Activated CD8-positive, alpha-beta T cell treated with anti-CD3 and anti-CD28 coated beads, Interleukin-2, amount 10 ng/mL, durations not matched to agents 7 days and 5 days (primary cell): ENCODE measurements around the gene ISCU. TPM values are rescaled to one million over a fixed set of nuclear protein-coding genes. Genes with fewer than 3 reads are reported as not detected.
A peak's percentile ranks its signal among the peaks of the same experiment; 100 is the strongest.

Source experiments
- ATAC-seq: fragments of 150-1000 bp; cut with Tn5 transposase; one replicate; pipeline ENCODE4 v1.10.0; 2021; ENCODE audit warnings: moderate library complexity
- CTCF ChIA-PET: fragments of 350-600 bp; sonication (Branson Sonifier 250); formaldehyde crosslinking; loops from one replicate; lab custom pipeline; 2021; ENCODE audit warnings: antibody characterized with exemption; lab: Charles Lee
- POLR2A ChIA-PET: fragments of 350-600 bp; sonication (Branson Sonifier 250); formaldehyde crosslinking; loops from one replicate; lab custom pipeline; 2021; ENCODE audit warnings: antibody characterized with exemption; lab: Charles Lee
- DNase-seq: peaks from one replicate; pipeline ENCODE4 v3.0.0-alpha.2; 2020
- H3K27ac Mint-ChIP-seq: one replicate; pipeline ENCODE4 v1.8.0; 2021; ENCODE audit warnings: mild to moderate bottlenecking, mixed read lengths
- H3K27me3 Mint-ChIP-seq: one replicate; pipeline ENCODE4 v1.8.0; 2021; ENCODE audit warnings: low read depth, mixed read lengths
- H3K36me3 Mint-ChIP-seq: one replicate; pipeline ENCODE4 v1.8.0; 2021; ENCODE audit warnings: low read depth, mixed read lengths
- H3K4me1 Mint-ChIP-seq: one replicate; pipeline ENCODE4 v1.8.0; 2021; ENCODE audit warnings: low read depth, mixed read lengths
- H3K4me3 Mint-ChIP-seq: one replicate; pipeline ENCODE4 v1.8.0; 2021; ENCODE audit warnings: mild to moderate bottlenecking, mixed read lengths
- H3K9me3 Mint-ChIP-seq: one replicate; pipeline ENCODE4 v1.8.0; 2022; ENCODE audit warnings: mixed read lengths; ENCODE audit not compliant: insufficient read depth
- total RNA-seq, 2 experiments: library from RNA; stranded (reverse); gene quantifications; one replicate each; pipeline ENCODE4 v1.2.3, GENCODE V29; 2021

The ISCU gene
- total RNA-seq, 2 experiments from 2014 or later: 58.5 to 59.5 TPM

DNA sequence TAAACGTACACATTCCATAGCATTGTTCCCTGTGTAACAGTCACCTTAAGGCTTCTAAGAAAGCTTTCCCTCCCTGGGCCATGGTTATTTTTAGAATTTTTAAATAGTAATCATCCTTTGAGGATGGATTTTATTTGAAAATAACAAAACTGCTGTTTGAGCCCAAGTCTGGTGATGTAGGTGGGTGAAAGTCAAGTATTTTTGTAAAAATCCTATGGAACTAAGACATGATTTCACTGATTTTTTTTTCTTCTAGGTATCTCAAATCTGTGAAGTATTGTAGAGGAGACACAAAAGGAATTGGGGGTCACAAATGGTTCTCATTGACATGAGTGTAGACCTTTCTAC is 1.4 kb downstream of the ISCU start:
- CTCF ChIA-PET: interaction anchor here (0.6 to 19.8 kb wide), 20 partner anchors 9 to 530 kb away, joined by 3 to 574 read pairs (median 6); partner anchors contain the start of genes SELPLG and SSH1
- ATAC-seq (no peak), DNase-seq (no peak)
- H3K4me1 Mint-ChIP-seq: peaks cover 72% of the 10 kb centered on the region
- H3K36me3 Mint-ChIP-seq: peaks cover 50% of the 10 kb centered on the region
- H3K4me3 Mint-ChIP-seq: peak overlapping the region; percentile 100
- POLR2A ChIA-PET: interaction anchor here (2.5 to 6.9 kb wide), 2 partner anchors 54 to 68 kb away, joined by 13 to 121 read pairs; partner anchors contain the start of gene SELPLG
- H3K27ac Mint-ChIP-seq: peak overlapping the region; percentile 100
- no peaks in the 10 kb centered on the region for H3K27me3 Mint-ChIP-seq
- no peaks in the 10 kb centered on the region for H3K9me3 Mint-ChIP-seq

DNA sequence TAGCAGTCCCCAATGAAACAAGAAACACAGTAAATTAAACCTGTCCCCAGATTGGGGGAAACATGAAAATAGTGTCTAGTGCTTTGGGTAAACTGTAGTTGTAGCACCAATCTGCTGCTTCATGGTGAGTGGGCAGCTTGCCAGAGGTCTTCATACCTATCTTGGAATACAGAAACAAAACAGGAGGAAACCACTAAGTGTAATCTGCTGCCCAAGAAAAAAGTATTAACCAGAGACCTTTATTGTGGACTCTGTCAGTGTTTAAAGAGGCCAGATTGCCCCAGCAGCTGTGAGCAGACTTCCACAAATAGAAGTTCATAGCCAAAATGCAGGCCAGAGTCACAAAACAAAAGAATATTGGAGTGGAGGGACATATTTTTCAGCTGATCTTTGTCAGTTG is 2.3 kb downstream of the ISCU start:
- Mint-ChIP-seq H3K27me3 (no peaks in the 10 kb centered on the region), H3K27ac (no peak overlapping the region)
- DNase-seq: no peak

DNA sequence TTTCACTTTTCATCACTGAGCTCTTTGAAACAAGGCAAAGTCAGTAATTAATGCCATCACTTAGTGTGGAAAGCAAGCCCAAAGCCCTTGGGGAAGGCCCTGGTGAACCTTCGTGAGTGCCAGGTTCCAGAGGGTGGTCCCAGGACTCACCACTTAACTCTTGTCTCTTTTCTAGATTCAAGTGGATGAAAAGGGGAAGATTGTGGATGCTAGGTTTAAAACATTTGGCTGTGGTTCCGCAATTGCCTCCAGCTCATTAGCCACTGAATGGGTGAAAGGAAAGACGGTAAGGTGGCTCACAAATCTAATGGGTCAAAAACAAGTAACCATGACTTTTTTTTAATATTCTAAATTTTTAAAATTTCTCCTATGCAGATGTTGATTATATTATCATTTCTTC is 2.8 kb downstream of the ISCU start:
- Mint-ChIP-seq H3K27me3 (no peaks in the 10 kb centered on the region), H3K4me1 (peaks cover 72% of the 10 kb centered on the region), H3K4me3 (no peak overlapping the region), H3K36me3 (peaks cover 50% of the 10 kb centered on the region), H3K27ac (no peak overlapping the region), H3K9me3 (no peaks in the 10 kb centered on the region)
- ATAC-seq (no peak), DNase-seq (no peak)
- ChIA-PET CTCF (interaction anchor here (1.1 to 19.8 kb wide), 15 partner anchors 12 to 385 kb away, joined by 3 to 574 read pairs (median 7); partner anchors contain the start of gene SELPLG), POLR2A (interaction anchor here (2.5 to 6.9 kb wide), 2 partner anchors 53 to 66 kb away, joined by 13 to 121 read pairs; partner anchors contain the start of gene SELPLG)

More for the DNA sequence above, 2.3 kb downstream of the ISCU start:
- Mint-ChIP-seq H3K4me3 (no peak overlapping the region), H3K36me3 (peaks cover 52% of the 10 kb centered on the region), H3K9me3 (no peaks in the 10 kb centered on the region), H3K4me1 (peaks cover 73% of the 10 kb centered on the region)
- no peak for ATAC-seq
- CTCF ChIA-PET: interaction anchor here (1.1 to 19.8 kb wide), 16 partner anchors 8 to 530 kb away, joined by 3 to 574 read pairs (median 6); partner anchors contain the start of gene SELPLG
- POLR2A ChIA-PET: interaction anchor here (2.5 to 6.9 kb wide), 2 partner anchors 53 to 67 kb away, joined by 13 to 121 read pairs; partner anchors contain the start of gene SELPLG

DNA sequence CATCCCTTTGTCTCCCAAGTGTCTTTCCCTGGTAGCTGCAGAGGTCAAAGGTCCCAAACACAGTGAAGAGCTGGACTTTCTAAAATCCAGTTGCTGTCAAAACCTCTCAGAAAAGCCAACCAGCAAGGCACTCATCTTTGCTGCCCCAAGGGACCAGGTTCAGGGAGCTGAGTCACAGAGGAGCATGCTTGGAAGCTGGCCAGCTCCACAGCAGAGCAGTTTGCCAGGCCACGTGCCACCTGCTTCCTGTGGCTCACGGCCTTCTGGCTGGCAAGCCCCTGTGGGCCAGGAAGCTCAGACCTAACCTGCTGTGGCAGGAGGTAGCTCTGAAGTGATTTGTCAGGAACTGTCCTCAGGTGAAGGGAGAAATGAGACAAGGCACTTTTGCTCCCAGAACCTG is 3.6 kb downstream of the ISCU start:
- Mint-ChIP-seq H3K27ac (no peak overlapping the region), H3K36me3 (peaks cover 55% of the 10 kb centered on the region), H3K4me3 (no peak overlapping the region), H3K9me3 (no peaks in the 10 kb centered on the region), H3K4me1 (peaks cover 79% of the 10 kb centered on the region), H3K27me3 (no peaks in the 10 kb centered on the region)
- ChIA-PET POLR2A (interaction anchor here (0.5 to 5.0 kb wide), 5 partner anchors 45 to 201 kb away, joined by 3 to 43 read pairs (median 3); partner anchors contain the start of gene SELPLG), CTCF (interaction anchor here (0.8 to 19.8 kb wide), 7 partner anchors 52 to 528 kb away, joined by 3 to 574 read pairs (median 3); no protein-coding TSS in a partner anchor)
- DNase-seq: peak; percentile 52
- ATAC-seq: no peak

DNA sequence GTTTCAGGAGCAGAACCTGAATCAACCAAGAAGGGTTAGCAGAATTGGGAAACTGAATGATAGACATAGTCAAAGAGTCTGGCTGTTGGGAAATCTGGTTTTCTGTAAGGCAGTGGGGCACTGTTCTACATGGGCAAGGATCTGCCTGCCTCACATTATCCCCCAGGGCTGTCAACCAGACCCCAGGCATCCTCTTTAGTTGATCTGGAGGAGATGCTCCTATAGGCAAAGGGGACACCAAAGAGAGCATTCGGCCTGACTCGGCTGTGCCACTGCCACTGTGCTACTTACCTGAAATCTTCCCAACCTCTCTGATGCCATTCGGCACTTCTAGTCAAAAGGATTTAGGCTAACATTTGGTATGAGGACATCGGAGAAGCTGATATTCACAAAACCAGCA is 4.1 kb downstream of the ISCU start:
- no peak for DNase-seq
- H3K36me3 Mint-ChIP-seq: peaks cover 55% of the 10 kb centered on the region
- no peaks in the 10 kb centered on the region for H3K9me3 Mint-ChIP-seq
- CTCF ChIA-PET: interaction anchor here (0.8 to 19.8 kb wide), 8 partner anchors 51 to 528 kb away, joined by 3 to 574 read pairs (median 4); partner anchors contain the start of gene SELPLG
- H3K27ac Mint-ChIP-seq: no peak overlapping the region
- no peak overlapping the region for H3K4me3 Mint-ChIP-seq
- H3K27me3 Mint-ChIP-seq: no peaks in the 10 kb centered on the region
- POLR2A ChIA-PET: interaction anchor here (0.5 to 5.0 kb wide), 6 partner anchors 44 to 201 kb away, joined by 3 to 43 read pairs (median 3); partner anchors contain the start of gene SELPLG
- no peak for ATAC-seq
- peaks cover 81% of the 10 kb centered on the region for H3K4me1 Mint-ChIP-seq

DNA sequence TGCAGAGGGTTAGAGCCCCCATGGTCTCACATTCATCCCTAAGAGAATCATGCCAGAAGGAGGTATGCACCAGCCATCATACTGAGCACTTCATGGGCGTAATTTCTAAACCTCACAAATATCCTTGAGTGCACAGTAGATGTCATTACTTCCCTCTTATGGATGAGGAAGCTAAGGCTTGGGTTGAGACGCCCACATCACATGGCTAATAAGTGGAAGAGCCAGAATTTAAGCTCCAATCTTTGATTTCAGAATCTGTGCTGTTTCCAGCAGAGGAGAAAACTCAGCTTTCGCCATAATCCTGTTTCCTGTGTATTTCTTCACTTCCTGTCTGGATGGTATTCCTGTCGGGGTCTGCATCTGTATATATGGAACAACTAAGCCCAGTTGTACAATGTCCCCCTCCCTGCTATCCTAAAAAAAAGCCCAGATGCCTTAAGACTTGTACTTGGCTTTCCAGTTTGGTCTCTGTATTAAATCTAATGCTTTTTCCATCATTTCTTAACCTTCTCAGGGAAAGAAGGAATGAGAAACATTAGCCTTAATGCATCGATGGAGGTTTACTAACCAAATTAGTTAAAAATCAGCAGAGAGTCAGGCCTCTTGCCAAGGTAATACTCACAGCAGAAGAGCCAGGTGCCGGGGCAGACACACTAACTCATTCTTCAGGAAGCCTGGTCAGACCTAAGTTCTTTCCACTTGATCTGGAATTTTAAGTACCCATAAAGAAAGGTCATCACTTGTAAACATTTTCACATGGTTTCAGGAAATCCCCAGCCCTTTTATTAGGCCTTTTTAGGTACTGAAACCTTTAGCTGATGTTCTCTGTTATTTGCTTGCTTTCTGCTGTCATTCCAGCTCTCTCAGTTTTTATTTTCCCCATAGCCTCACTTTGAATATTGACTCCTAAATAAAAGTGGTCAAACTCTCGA is 5.3 kb downstream of the ISCU start:
- POLR2A ChIA-PET: interaction anchor here (1.3 to 5.0 kb wide), 6 partner anchors 50 to 68 kb away, joined by 6 to 43 read pairs (median 8); partner anchors contain the start of gene SELPLG
- no peak for ATAC-seq

DNA sequence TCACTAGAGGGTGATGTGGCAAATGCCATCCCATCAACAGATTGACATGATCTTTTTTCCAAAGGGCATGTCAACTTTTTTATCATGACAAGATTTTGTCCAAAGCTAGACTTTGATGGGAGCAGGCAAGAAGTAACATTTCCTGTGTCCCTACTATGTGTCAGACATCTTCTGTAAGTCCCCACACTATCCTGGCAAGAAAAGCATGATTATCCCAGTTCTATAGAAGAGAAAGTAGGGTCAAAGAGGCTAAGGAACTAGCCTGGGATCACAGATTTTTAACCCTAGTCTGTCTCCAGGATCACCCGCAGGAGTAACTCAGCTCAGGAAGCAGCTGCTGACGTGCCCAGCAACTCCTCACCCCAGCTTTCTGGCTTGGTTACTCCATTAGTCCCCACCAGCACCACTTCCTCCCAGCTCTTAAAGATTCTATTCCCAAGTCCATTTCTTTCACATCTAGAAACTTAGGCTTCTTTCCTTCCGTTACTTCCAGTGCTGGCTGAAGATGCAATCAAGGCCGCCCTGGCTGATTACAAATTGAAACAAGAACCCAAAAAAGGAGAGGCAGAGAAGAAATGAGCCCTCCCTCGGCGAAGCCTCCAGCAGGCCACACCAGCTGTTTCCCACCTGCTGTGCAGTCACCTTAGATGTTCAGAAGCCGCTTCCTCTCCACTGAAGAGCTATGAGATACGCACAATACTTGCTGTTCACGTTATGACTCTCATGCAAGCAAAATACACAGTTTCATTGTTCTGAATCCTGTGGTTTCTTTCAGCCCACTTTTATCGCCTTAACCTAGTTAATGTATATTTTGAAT is 6.2 kb downstream of the ISCU start:
- Mint-ChIP-seq H3K4me1 (peaks cover 81% of the 10 kb centered on the region), H3K27me3 (no peaks in the 10 kb centered on the region), H3K9me3 (no peaks in the 10 kb centered on the region), H3K36me3 (peaks cover 55% of the 10 kb centered on the region), H3K4me3 (peak overlapping the region; percentile 70), H3K27ac (peak overlapping the region; percentile 97)
- peak; percentile 89 for DNase-seq
- ChIA-PET POLR2A (interaction anchor here (1.3 to 5.0 kb wide), 5 partner anchors 49 to 67 kb away, joined by 6 to 43 read pairs (median 8); partner anchors contain the start of gene SELPLG), CTCF (interaction anchor here (1.0 to 19.8 kb wide), 10 partner anchors 9 to 382 kb away, joined by 3 to 574 read pairs (median 5); partner anchors contain the start of gene SELPLG)
- peak; percentile 97 for ATAC-seq

More for the DNA sequence above, 5.3 kb downstream of the ISCU start:
- Mint-ChIP-seq H3K9me3 (no peaks in the 10 kb centered on the region), H3K4me1 (peaks cover 80% of the 10 kb centered on the region), H3K4me3 (peak overlapping the region; percentile 70), H3K36me3 (peaks cover 55% of the 10 kb centered on the region), H3K27me3 (no peaks in the 10 kb centered on the region), H3K27ac (peak overlapping the region; percentile 97)
- CTCF ChIA-PET: interaction anchor here (1.0 to 19.8 kb wide), 11 partner anchors 8 to 383 kb away, joined by 3 to 574 read pairs (median 5); partner anchors contain the start of gene SELPLG
- DNase-seq: no peak

DNA sequence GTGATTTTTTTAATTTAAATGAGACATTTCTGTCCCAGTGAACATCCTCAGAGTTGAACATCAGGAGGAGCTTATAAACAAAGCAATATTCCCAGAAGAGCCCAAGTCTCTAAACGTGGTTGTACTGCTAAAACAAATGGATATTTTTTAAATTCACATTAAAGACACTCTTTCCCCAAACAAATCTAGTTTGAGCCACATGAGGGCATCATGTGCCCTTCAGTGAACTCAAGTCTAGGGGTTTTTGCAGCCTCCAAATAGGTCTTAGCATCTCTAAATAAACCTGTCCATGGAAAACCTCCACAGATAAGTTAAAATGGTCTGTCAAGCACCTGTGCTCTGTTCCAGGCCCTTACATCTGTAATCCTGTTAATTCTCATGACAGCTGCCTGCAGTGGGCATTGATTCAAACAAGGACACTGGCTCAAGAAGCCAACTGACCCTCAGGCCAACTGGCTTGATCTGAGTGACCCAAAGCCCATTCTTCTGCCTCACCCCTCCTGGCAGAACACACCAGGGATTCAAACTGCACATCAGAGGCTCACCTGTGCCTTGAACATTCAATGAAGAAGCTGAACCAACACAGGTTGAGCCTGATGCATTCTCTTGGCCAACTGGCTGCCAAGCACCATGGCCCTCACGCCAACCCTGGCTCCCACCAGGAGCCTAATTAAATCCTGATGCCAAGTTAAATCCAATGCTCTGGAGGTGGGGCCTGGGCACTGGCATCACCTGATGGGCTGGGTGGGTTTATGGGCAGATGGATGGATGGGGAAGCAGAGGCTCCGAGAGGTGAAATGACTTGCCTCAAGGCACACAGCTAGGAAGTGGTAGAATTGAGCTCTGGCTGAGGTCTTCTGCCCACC is 8.6 kb downstream of the ISCU start:
- Mint-ChIP-seq H3K4me1 (peaks cover 79% of the 10 kb centered on the region), H3K27me3 (no peaks in the 10 kb centered on the region), H3K9me3 (no peaks in the 10 kb centered on the region), H3K27ac (peak overlapping the region; percentile 40), H3K4me3 (no peak overlapping the region), H3K36me3 (peaks cover 39% of the 10 kb centered on the region)
- DNase-seq (peak; percentile 33), ATAC-seq (no peak)
- ChIA-PET POLR2A (interaction anchor here (1.7 to 5.0 kb wide), 2 partner anchors 9 to 47 kb away, joined by 7 to 43 read pairs; partner anchors contain the start of gene ISCU), CTCF (interaction anchor here (0.7 to 19.8 kb wide), 16 partner anchors 9 to 235 kb away, joined by 3 to 574 read pairs (median 4); partner anchors contain the start of genes ISCU and SELPLG)

DNA sequence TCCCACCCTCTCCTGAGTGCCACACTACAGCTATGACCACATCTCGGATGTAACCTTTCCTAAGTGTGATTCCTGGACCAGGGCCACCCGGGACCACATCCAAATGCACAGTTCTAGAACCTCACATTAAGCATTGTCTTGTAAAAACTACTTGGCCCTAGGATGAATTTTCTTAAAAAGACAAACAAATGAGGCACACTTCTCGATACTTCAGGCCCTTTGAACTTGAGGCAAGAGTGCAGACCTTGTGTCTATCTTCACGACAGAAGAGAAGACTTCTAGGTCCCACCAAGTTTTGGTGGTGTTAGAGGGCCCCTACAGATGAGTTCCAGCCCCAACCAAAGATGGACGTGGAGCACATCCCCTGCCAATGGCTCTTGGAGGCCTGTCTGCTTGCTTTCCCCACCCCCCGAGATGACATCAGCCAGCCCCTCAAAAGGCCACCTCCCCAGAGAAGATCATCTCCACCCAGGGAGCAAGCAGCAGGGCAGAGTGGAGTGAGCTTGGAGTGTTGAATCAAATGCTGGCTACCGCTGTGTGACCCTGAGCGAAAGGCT is 9.3 kb downstream of the ISCU start:
- ChIA-PET CTCF (interaction anchor here (1.5 to 19.8 kb wide), 7 partner anchors 9 to 232 kb away, joined by 3 to 574 read pairs (median 12); partner anchors contain the start of gene ISCU), POLR2A (interaction anchor here (1.7 kb wide), 1 partner anchor 9 kb away, joined by 7 read pairs; the partner anchor contains the start of gene ISCU)
- peaks cover 80% of the 10 kb centered on the region for H3K4me1 Mint-ChIP-seq
- no peaks in the 10 kb centered on the region for H3K27me3 Mint-ChIP-seq
- H3K4me3 Mint-ChIP-seq: no peak overlapping the region
- peaks cover 32% of the 10 kb centered on the region for H3K36me3 Mint-ChIP-seq
- H3K27ac Mint-ChIP-seq: no peak overlapping the region
- DNase-seq: no peak
- H3K9me3 Mint-ChIP-seq: no peaks in the 10 kb centered on the region
- no peak for ATAC-seq
